ENCODE data around the gene EML4. TPM values are rescaled to one million over a fixed set of nuclear protein-coding genes. Genes with fewer than 3 reads are reported as not detected.
"Not testable (repeated sequence)": the region's sequence is repeated elsewhere in the genome, so short reads cannot be mapped to it uniquely, and the experiment has no call there.

Gene EML4
- total RNA-seq, 2 experiments from 2014 or later = 67.4 to 69.8 TPM

DNA sequence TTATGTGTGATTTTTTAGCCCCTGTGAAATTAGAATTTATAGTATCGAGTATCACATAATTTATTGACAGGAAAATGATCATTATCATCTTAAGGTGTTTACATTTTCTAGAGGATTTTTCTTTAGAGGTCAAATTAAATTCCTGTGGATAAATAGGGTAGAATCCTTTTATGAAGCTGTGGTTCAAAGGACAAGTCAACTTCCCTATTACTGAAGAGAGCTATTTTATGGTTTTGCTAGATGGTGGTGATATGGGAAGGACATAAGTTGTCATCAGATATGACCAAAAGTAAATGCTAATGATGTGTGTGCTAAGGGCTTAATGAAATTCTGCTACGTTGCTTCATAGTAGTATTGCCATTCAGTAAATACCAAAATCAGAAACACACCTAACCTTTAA lies 80.1 kb downstream of the EML4 start:
- DNase-seq = no peak
- no peaks in the 10 kb centered on the region for H3K27me3 Mint-ChIP-seq
- ChIA-PET POLR2A (no interaction called here), CTCF (no interaction called here)
- H3K4me1 Mint-ChIP-seq (ENCODE audit: low read depth) = peaks cover 48% of the 10 kb centered on the region
- H3K9me3 Mint-ChIP-seq = peaks cover 3% of the 10 kb centered on the region
- peaks cover 29% of the 10 kb centered on the region for H3K36me3 Mint-ChIP-seq
- intact Hi-C loops (cut with micrococcal nuclease) = loop anchor here (10.0 kb wide), 1 partner anchor 374 kb away; no protein-coding TSS in a partner anchor
- H3K4me3 Mint-ChIP-seq = no peak overlapping the region
- no peak overlapping the region for H3K27ac Mint-ChIP-seq

- Mint-ChIP-seq H3K4me3 (no peak overlapping the region), H3K27me3 (no peaks in the 10 kb centered on the region), H3K36me3 (peaks cover 31% of the 10 kb centered on the region), H3K4me1 (ENCODE audit: low read depth) (peaks cover 49% of the 10 kb centered on the region), H3K9me3 (peaks cover 3% of the 10 kb centered on the region), H3K27ac (no peak overlapping the region)
- POLR2A ChIA-PET = no interaction called here
- no peak for DNase-seq
- intact Hi-C loops (cut with micrococcal nuclease) = loop anchor here (10.0 kb wide), 1 partner anchor 375 kb away; no protein-coding TSS in a partner anchor
- CTCF ChIA-PET = no interaction called here
These were observed 80.7 kb downstream of the EML4 start for GRCh38 chr2:42249887-42250286.

- CTCF ChIA-PET = no interaction called here
- intact Hi-C loops (cut with micrococcal nuclease) = no loop called here
- Mint-ChIP-seq H3K4me1 (ENCODE audit: low read depth) (peaks cover 56% of the 10 kb centered on the region), H3K36me3 (peaks cover 29% of the 10 kb centered on the region), H3K4me3 (no peak overlapping the region), H3K27ac (no peak overlapping the region), H3K9me3 (peaks cover 3% of the 10 kb centered on the region), H3K27me3 (no peaks in the 10 kb centered on the region)
- no peak for DNase-seq
- POLR2A ChIA-PET = no interaction called here
These were observed 81.8 kb downstream of the EML4 start for GRCh38 chr2:42250925-42251324.

DNA sequence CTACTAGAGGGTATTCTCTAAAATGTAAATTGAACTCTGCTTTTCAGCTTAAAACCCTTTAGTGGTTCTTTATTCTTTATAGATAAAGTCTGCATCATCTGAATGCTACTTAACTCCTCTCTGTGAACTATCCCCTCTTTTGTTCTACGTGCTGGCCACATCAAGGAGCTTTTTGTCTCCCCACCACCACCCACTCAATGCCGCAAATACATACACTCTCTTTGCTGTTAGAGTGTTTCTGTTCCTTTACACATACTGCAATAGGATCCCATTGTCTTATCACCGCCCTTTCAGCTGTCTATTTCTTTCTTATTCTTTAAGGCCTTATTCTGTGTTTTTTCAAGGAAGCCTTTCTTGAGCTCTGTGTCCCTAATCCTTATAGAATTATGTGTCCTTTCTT lies 83.3 kb downstream of the EML4 start:
- Mint-ChIP-seq H3K36me3 (peaks cover 21% of the 10 kb centered on the region), H3K27ac (no peak overlapping the region), H3K27me3 (no peaks in the 10 kb centered on the region), H3K4me3 (no peak overlapping the region), H3K4me1 (ENCODE audit: low read depth) (peaks cover 68% of the 10 kb centered on the region), H3K9me3 (peaks cover 3% of the 10 kb centered on the region)
- DNase-seq = peak; percentile 40
- ChIA-PET POLR2A (no interaction called here), CTCF (interaction anchor here (1.2 kb wide), 1 partner anchor 163 kb away, joined by 3 read pairs; no protein-coding TSS in a partner anchor)
- intact Hi-C loops (cut with micrococcal nuclease) = no loop called here

- no peak overlapping the region for H3K4me3 Mint-ChIP-seq
- CTCF ChIA-PET = no interaction called here
- no peak for DNase-seq
- no peak overlapping the region for H3K27ac Mint-ChIP-seq
- H3K36me3 Mint-ChIP-seq = peaks cover 21% of the 10 kb centered on the region
- H3K9me3 Mint-ChIP-seq = peaks cover 3% of the 10 kb centered on the region
- no peaks in the 10 kb centered on the region for H3K27me3 Mint-ChIP-seq
- peaks cover 65% of the 10 kb centered on the region for H3K4me1 Mint-ChIP-seq (ENCODE audit: low read depth)
- POLR2A ChIA-PET = no interaction called here
- intact Hi-C loops (cut with micrococcal nuclease) = no loop called here
These were observed 85.2 kb downstream of the EML4 start for GRCh38 chr2:42254186-42254895.

DNA sequence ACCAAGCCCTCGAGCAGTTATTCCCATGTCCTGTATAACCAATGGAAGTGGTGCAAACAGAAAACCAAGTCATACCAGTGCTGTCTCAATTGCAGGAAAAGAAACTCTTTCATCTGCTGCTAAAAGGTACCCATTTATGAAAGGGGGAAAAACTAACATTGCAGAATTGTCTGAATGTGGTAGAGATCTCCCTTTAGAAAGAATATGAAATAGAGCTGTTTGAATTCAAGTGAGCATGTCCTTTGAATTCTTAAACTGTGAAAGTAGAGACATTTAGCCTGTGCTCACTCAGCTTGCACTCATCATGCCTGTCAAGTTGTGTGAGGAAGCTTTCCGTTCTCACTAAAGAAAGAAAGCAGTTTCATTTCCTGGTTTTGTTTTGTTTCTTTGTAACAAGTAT lies 87.4 kb downstream of the EML4 start:
- intact Hi-C loops (cut with micrococcal nuclease) = no loop called here
- H3K27ac Mint-ChIP-seq = no peak overlapping the region
- no peaks in the 10 kb centered on the region for H3K27me3 Mint-ChIP-seq
- H3K4me3 Mint-ChIP-seq = no peak overlapping the region
- H3K4me1 Mint-ChIP-seq (ENCODE audit: low read depth) = peaks cover 55% of the 10 kb centered on the region
- ChIA-PET CTCF (interaction anchor here (1.5 kb wide), 1 partner anchor 165 kb away, joined by 3 read pairs; no protein-coding TSS in a partner anchor), POLR2A (no interaction called here)
- DNase-seq = no peak
- peaks cover 3% of the 10 kb centered on the region for H3K9me3 Mint-ChIP-seq
- peaks cover 19% of the 10 kb centered on the region for H3K36me3 Mint-ChIP-seq

DNA sequence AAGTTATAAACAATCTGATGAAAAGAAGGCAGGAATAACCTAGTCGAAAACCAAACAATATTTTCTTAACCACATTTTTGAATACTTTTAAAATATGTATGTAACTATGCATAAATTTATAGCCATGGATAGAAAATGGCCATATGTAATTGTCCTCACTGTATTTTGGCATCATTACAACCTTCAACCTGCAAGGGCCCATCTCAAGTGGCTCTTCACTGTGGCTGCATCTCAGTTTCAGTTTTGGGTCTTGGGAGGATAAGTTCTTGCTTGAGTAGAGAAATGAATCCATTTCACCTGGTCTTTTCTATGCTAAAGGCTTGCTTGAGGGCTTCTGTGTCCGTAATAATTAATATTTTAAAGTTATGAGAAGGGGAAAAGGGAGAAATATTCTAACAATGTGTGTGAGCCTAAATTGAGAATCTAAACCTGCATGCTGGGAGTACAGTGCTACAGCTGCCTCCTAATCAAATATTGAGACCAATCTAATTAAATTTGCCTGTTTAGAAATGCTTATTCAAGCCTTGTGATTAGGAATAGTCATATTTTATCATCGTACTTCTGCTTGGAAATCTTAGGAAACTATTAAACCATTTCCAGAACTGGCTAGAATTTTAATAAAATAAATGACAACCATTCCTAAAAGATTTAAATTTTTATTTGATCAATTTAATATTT lies 92.5 kb downstream of the EML4 start:
- Mint-ChIP-seq H3K27me3 (no peaks in the 10 kb centered on the region), H3K4me1 (ENCODE audit: low read depth) (peaks cover 11% of the 10 kb centered on the region), H3K27ac (no peak overlapping the region), H3K4me3 (no peak overlapping the region), H3K9me3 (no peaks in the 10 kb centered on the region), H3K36me3 (peaks cover 14% of the 10 kb centered on the region)
- CTCF ChIA-PET = no interaction called here
- DNase-seq = no peak
- intact Hi-C loops (cut with micrococcal nuclease) = no loop called here
- POLR2A ChIA-PET = no interaction called here

DNA sequence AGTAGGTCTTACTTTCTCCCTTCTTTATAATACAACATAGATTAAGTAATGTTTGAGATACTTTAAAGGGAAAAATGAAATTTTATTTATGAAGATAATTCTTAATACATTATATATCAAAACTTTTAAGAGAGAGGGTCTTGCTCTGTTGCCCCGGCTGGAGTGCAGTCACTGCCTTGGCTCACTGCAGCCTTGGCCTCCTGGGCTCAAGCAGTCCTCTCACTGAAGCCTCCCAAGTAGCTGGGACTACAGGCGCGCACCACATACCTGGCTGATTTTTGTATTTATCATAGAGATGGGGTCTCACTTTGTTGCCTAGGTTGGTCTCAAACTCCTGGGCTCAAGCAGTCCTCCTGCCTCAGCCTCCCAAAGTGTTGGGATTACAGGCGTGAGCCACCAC lies 97.1 kb downstream of the EML4 start:
- DNase-seq = no peak
- Mint-ChIP-seq H3K27ac (no peak overlapping the region), H3K4me1 (ENCODE audit: low read depth) (peaks cover 17% of the 10 kb centered on the region), H3K36me3 (peaks cover 16% of the 10 kb centered on the region), H3K9me3 (no peaks in the 10 kb centered on the region), H3K27me3 (no peaks in the 10 kb centered on the region), H3K4me3 (no peak overlapping the region)
- ChIA-PET CTCF (no interaction called here), POLR2A (no interaction called here)
- intact Hi-C loops (cut with micrococcal nuclease) = no loop called here

GRCh38 chr2:42267530-42267929 lies 98.4 kb downstream of the EML4 start:
- ChIA-PET POLR2A (no interaction called here), CTCF (interaction anchor here (0.7 to 1.2 kb wide), 2 partner anchors 41 to 72 kb away, joined by 3 read pairs; no protein-coding TSS in a partner anchor)
- Mint-ChIP-seq H3K27me3 (no peaks in the 10 kb centered on the region), H3K36me3 (peaks cover 13% of the 10 kb centered on the region), H3K4me1 (ENCODE audit: low read depth) (peaks cover 17% of the 10 kb centered on the region), H3K4me3 (no peak overlapping the region), H3K9me3 (no peaks in the 10 kb centered on the region), H3K27ac (no peak overlapping the region)
- DNase-seq = no peak
- intact Hi-C loops (cut with micrococcal nuclease) = no loop called here

DNA sequence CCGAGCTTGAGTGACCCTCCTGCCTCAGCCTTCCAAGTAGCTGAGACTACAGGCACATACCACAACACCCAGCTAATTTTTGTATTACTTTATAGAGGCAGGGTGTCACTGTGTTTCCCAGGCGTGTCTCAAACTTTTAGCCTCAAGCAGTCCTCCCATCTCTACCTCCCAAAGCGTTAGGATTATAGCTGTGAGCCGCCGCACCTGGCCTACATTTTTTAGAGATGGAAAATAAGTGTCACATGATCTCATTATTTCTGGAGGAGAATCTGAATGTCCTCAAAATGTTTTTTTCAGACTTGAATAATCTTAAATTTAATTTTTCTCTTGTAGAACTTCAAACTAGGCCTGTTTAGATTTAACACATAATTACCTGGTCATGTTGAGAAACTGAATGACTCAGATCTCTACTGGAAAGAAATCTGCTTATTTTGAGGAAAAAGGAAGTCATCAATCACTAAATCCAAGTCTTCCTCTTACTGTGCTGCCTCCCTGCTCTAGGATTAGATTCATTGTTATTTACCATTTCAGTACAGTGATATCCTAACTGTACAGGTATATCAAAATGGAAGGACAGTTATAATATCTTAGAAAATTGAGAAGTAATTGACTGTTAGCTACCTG lies 99.5 kb downstream of the EML4 start:
- no peak overlapping the region for H3K4me3 Mint-ChIP-seq
- H3K4me1 Mint-ChIP-seq (ENCODE audit: low read depth) = peaks cover 20% of the 10 kb centered on the region
- peaks cover 11% of the 10 kb centered on the region for H3K36me3 Mint-ChIP-seq
- DNase-seq = no peak
- intact Hi-C loops (cut with micrococcal nuclease) = loop anchor here (2.0 kb wide), 1 partner anchor 14 kb away; no protein-coding TSS in a partner anchor
- no peaks in the 10 kb centered on the region for H3K27me3 Mint-ChIP-seq
- ChIA-PET CTCF (interaction anchor here (1.2 kb wide), 1 partner anchor 73 kb away, joined by 3 read pairs; no protein-coding TSS in a partner anchor), POLR2A (no interaction called here)
- H3K9me3 Mint-ChIP-seq = no peaks in the 10 kb centered on the region
- H3K27ac Mint-ChIP-seq = no peak overlapping the region

DNA sequence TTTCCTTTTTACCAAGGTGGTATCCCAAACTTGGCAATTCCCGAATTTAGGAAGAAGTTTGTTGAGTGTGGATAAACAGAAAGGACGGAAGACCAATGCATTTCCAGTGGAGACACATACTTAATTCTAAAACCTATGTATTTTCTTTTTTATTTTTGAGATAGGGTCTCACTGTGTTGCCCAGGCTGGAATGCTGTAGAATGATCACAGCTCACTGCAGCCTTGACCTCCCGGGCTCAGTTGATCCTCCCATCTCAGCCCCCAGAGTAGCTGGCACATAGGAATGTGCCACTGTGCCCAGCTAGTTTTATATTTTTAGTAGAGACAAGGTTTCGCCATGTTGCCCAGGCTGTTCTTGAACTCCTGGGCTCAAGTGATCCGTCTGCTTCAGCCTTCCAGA lies 101.6 kb downstream of the EML4 start:
- DNase-seq = no peak
- ChIA-PET CTCF (interaction anchor here (1.1 kb wide), 1 partner anchor 174 kb away, joined by 3 read pairs; no protein-coding TSS in a partner anchor), POLR2A (no interaction called here)
- intact Hi-C loops (cut with micrococcal nuclease) = no loop called here
- H3K27me3 Mint-ChIP-seq = no peaks in the 10 kb centered on the region
- peaks cover 18% of the 10 kb centered on the region for H3K4me1 Mint-ChIP-seq (ENCODE audit: low read depth)
- H3K9me3 Mint-ChIP-seq = no peaks in the 10 kb centered on the region
- no peak overlapping the region for H3K27ac Mint-ChIP-seq
- H3K36me3 Mint-ChIP-seq = peaks cover 8% of the 10 kb centered on the region
- H3K4me3 Mint-ChIP-seq = no peak overlapping the region

DNA sequence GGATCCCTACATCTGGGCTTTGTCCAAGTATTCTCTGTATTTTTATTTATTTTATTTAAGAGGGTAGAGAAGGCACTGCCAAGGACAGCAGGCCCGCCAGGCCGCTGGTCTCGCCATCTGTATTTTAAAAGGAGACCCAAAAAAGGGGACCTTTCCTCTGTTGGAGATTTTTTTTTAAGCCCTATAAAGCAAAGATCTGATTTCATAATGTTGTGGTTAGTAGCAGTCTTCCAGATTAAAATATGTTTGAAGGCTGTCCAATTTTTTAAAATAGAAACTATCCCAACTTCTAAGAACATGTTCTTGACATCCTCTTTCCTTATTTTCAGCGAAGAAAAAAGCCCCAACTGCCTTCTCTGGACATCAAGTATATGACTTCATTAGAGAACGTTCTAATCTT lies 102.1 kb downstream of the EML4 start:
- H3K4me3 Mint-ChIP-seq; H3K27me3 Mint-ChIP-seq; POLR2A ChIA-PET; intact Hi-C loops (cut with micrococcal nuclease); H3K27ac Mint-ChIP-seq; H3K36me3 Mint-ChIP-seq; CTCF ChIA-PET; DNase-seq; H3K9me3 Mint-ChIP-seq: not testable (repeated sequence)
- peaks cover 18% of the 10 kb centered on the region for H3K4me1 Mint-ChIP-seq (ENCODE audit: low read depth)
